ENCODE data around the gene CCDC78.

The CCDC78 gene

GRCh38 chr16:678209-678857 is 47.9 kb downstream of the CCDC78 start:
- DNase-seq (ENCODE audit: low read depth), result no peak

- DNase-seq (ENCODE audit: low read depth), result no peak
Observed at GRCh38 chr16:677316-678190, 48.7 kb downstream of the CCDC78 start.

DNA sequence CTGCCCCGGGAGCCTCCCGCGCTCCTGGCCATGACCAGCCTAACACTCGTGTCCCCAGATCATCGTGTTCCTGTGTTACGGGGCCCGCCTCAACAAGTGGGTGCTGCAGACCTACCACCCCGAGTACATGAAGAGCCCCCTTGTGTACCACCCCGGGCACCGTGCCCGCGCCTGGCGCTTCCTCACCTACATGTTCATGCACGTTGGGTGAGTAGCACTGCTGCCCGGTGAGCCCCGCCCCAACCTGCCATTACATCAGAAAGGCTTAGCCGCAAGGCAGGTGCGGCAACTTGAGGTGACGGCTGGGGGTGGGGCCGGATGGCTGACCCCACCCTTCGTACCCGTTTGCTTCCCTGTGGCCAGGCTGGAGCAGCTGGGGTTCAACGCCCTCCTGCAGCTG is 49.3 kb downstream of the CCDC78 start:
- DNase-seq (ENCODE audit: low read depth), result no peak

DNA sequence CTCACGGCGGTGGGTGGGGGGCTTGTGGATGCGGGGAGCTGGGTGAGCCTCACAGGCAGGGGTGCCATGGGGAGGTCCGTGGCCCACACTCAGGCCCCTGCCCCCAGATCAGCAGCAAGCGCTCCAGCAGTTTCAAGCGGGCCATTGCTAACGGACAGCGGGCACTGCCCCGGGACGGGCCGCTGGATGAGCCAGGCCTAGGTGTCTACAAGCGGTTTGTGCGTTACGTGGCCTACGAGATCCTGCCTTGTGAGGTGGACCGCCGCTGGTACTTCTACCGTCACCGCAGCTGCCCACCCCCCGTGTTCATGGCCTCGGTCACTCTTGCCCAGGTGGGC is 49.7 kb downstream of the CCDC78 start:
- DNase-seq (ENCODE audit: low read depth), result no peak

DNA sequence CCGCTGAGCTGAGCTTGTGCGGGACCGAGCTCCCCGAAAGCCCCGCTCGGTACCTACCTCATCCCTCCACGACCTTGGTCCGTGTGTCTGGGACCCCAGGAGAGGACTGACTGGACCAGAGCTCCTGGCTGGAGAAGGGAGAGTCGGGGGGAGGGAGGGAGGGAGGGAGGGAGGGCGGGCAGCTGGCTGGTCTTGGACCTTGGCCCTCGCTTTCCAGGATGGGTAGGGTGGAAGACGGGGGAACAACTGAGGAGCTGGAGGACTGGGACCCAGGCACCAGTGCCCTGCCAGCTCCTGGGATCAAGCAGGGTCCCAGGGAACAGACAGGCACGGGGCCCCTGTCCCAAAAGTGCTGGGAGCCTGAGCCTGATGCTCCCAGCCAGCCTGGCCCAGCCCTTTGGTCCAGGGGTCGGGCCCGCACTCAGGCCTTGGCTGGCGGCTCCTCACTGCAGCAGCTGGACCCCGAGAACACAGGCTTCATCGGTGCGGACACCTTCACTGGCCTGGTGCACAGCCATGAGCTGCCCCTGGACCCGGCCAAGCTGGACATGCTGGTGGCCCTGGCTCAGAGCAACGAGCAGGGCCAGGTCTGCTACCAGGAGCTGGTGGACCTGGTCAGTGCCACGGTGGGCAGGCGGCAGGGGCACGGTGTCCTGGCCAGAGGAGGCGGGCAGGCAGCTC is 50.2 kb downstream of the CCDC78 start:
- DNase-seq (ENCODE audit: low read depth), result no peak

DNA sequence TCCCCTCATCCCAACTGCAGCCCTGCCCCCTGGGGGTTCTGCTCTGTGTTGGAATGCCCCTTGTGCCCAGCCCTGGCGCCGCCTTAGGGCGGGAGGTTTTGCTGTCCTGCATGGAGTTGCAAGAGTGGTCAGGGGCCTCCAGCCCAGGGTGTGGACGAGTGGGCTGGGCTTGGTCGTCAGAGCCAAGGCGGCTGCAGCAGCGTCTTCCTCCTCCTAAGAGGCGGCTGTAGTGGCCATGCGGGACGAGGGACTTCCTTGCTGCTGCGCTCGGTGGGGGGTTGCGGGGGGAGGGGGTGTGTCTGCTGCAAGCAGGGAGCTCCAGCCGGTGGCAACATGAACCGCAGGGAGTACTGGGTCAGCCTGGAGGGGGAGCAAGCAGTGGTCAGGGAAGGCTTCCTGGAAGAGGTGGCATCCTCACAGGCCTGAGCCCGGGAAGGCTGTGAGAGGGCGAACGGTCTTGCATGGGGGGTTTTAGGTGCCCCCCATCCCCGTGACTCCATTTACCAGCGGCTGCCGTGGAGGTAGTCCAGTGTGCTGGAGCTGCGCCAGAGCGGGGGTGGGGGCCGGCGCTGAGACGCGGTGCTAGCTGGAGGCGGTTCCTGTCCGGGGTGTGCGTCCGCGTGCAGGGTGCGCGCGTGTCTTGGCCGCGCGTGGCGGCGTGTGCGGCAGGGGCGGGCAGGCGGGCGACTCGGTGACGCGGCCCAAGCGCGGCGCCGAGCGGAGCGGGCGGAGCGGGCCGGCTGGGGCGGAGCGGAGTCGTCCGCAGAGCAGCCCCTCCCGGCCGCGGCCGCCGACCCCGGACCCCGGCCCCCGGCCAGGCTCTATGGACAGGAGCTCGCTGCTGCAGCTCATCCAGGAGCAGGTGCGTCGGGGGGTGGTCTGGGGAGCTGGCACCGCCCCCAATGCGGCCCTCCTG is 51.0 kb downstream of the CCDC78 start, which contains the start of gene RHBDL1:
Gene RHBDL1, plus strand, starts transcription at position 704 of the 916 bp plus-strand sequence. Its CDS starts 120 bp downstream, at position 824.
- peak; percentile 53 for DNase-seq (ENCODE audit: low read depth)

DNA sequence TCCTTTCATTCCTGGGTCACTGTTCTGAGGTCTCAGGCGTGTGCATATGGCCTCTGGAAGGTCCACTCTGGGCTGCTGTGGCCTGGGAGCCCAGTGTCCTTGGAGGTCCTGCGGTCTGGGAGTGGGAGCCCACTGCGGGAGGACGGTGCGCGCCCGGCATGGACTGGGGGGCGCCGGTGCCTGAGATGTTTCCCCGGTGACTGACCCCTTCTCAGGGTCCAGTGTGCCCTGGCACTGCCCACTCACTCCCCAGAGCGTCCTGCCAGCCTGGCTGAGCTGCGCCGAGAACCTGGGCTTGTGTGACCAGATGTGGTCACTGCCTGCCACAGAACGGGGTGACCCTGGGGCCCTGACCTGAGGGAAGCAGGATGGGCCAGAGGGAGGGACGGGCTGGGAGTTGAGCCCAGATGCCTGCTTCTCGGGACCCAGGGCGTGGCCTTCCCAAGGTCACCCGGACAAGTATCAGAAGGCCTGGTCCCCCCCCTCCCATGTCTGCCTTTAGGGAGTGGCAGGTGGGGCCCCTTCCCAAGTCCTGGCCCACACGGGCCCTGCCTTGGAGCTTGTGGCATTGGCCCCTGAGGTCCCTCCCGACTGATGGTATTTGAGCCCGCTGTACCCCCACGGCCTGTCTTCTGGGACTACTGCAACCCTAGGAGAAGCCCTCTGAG is 51.9 kb downstream of the CCDC78 start:
- DNase-seq (ENCODE audit: low read depth), result no peak

DNA sequence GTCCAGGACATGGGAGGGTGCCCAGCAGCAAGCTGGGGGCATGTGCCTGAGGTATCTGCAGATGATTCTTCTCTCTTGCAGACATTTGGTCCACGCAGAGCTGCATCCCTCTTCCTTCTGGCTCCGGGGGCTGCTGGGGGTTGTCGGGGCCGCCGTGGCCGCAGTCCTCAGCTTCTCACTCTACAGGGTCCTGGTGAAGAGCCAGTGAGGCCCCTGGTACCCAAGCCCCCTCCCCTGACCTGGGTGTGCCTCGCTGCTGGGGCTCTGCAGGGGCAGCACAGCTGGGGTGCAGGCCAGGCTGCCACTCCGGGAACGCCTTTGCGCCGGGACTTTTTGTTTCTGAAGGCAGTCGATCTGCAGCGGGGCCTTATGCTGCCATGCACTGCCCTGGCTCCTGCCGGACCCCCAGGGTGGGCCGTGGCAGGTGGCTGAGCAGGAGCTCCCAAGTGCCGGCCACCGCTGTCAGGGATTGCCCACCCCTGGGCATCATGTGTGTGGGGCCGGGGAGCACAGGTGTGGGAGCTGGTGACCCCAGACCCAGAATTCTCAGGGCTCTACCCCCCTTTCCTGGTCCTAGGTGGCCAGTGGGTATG is 52.7 kb downstream of the CCDC78 start:
- DNase-seq (ENCODE audit: low read depth), result no peak

DNA sequence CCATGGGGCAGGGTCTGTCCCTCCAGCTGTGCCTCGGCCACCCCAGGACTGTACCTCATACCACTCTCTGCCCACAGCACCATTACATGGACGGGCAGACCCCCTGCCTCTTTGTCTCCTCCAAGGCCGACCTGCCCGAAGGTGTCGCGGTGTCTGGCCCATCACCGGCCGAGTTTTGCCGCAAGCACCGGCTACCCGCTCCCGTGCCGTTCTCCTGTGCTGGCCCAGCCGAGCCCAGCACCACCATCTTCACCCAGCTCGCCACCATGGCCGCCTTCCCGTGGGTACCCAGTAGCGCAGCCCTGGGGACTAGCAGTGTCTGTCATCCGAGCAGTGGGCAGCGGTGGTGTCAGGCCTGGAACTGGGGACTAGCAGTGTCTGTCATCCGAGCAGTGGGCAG is 53.4 kb downstream of the CCDC78 start:
- no peak for DNase-seq (ENCODE audit: low read depth)
